B cell (primary cell): ENCODE data around the gene TLE3. TPM values are rescaled to one million over a fixed set of nuclear protein-coding genes. Genes with fewer than 3 reads are reported as not detected.

Experiments used
- ATAC-seq: fragments of 200-7000 bp; cut with Tn5 transposase; one replicate; pipeline ENCODE4 v1.10.0; 2021; ENCODE audit warnings: low read depth, mild to moderate bottlenecking, moderate number of reproducible peaks, moderate library complexity
- CTCF ChIA-PET: fragments of 350-600 bp; sonication (Branson Sonifier 250); formaldehyde crosslinking; loops from one replicate; lab custom pipeline; 2021; ENCODE audit warnings: antibody characterized with exemption, inconsistent platforms; lab: Charles Lee
- POLR2A ChIA-PET: fragments of 350-600 bp; sonication (Branson Sonifier 250); formaldehyde crosslinking; loops from one replicate; lab custom pipeline; 2021; ENCODE audit warnings: antibody characterized with exemption; lab: Charles Lee
- DNase-seq: peaks from one replicate; pipeline ENCODE4 v3.0.0; 2013
- H2AFZ ChIP-seq: 2 replicates; pipeline ENCODE4 v1.6.1; 2012; ENCODE audit warnings: mild to moderate bottlenecking, low read depth, low read length; ENCODE audit not compliant: insufficient read depth, poor library complexity, severe bottlenecking
- H3K27ac ChIP-seq, 2 donors: 1 replicate in 1 of 2; 2 replicates in 1 of 2; pipeline ENCODE4 v1.5.1; 2012 to 2013; ENCODE audit warnings: low read length in 2 of 2, mild to moderate bottlenecking in 2 of 2, moderate library complexity in 1 of 2
- H3K27me3 ChIP-seq, 4 experiments: fragments of 200-600 bp in 1 of 4; sonication (generic) in 1 of 4; replicated peaks in 1 of 4; 1 replicate in 2 of 4; 2 replicates in 2 of 4; pipeline versions ENCODE4 v1.6.1 to v1.7.0; 2013 to 2016; ENCODE audit warnings: low read length in 3 of 4, mild to moderate bottlenecking in 2 of 4, mixed read lengths in 1 of 4, moderate library complexity in 1 of 4; ENCODE audit not compliant: insufficient read depth in 4 of 4, control insufficient read depth in 3 of 4; ENCODE audit errors: control extremely low read depth in 1 of 4
- H3K36me3 ChIP-seq, 2 experiments: replicated peaks in 1 of 2; 1 replicate in 1 of 2; 2 replicates in 1 of 2; pipeline versions ENCODE4 v1.6.1 to v1.7.1; 2013; ENCODE audit warnings: low read length in 1 of 2; ENCODE audit not compliant: insufficient read depth in 2 of 2, control insufficient read depth in 1 of 2; ENCODE audit errors: control extremely low read depth in 1 of 2, extremely low read depth in 1 of 2
- H3K4me1 ChIP-seq, 2 donors: fragments of 200-600 bp in 1 of 2; sonication (generic) in 1 of 2; 1 replicate in 1 of 2; 2 replicates in 1 of 2; pipeline versions ENCODE4 v1.5.1 to v1.6.1; 2013 to 2017; ENCODE audit warnings: low read length in 2 of 2; ENCODE audit not compliant: control insufficient read depth in 2 of 2, insufficient read depth in 2 of 2
- H3K4me2 ChIP-seq: replicated peaks from 2 replicates; pipeline ENCODE3; 2012; ENCODE audit warnings: mild to moderate bottlenecking, low read depth, low read length; ENCODE audit not compliant: poor library complexity, severe bottlenecking
- H3K4me3 ChIP-seq, 5 experiments: fragments of 200-600 bp in 1 of 5; sonication (generic) in 1 of 5; 1 replicate in 3 of 5; 2 replicates in 2 of 5; pipeline versions ENCODE4 v1.5.1 to v1.7.0; 2011 to 2016; ENCODE audit warnings: low read length in 4 of 5, mild to moderate bottlenecking in 4 of 5, low read depth in 2 of 5, control low read depth in 1 of 5, moderate library complexity in 1 of 5; ENCODE audit not compliant: insufficient read depth in 1 of 5; ENCODE audit errors: control extremely low read depth in 1 of 5, extremely low read depth in 1 of 5
- H3K79me2 ChIP-seq: fragments of 200-600 bp; sonication (generic); one replicate; pipeline ENCODE4 v1.6.0; 2016; ENCODE audit warnings: low read length; ENCODE audit not compliant: control insufficient read depth, insufficient read depth
- H3K9ac ChIP-seq: fragments of 200-600 bp; sonication (generic); 2 replicates; pipeline ENCODE4 v1.6.1; 2017; ENCODE audit warnings: mild to moderate bottlenecking, low read length, moderate library complexity
- H3K9me3 ChIP-seq, 3 donors: one replicate each; pipeline versions ENCODE4 v1.6.1 to v1.7.1; 2013; ENCODE audit warnings: low read length in 2 of 3; ENCODE audit not compliant: control insufficient read depth in 2 of 3, insufficient read depth in 1 of 3; ENCODE audit errors: control extremely low read depth in 1 of 3
- H4K20me1 ChIP-seq: 2 replicates; pipeline ENCODE4 v1.6.0; 2012; ENCODE audit warnings: mild to moderate bottlenecking, low read length; ENCODE audit not compliant: insufficient read depth, control insufficient read depth, poor library complexity, severe bottlenecking
- H3K27ac Mint-ChIP-seq: one replicate; pipeline ENCODE4 v1.8.0; 2021; ENCODE audit warnings: mixed read lengths
- H3K27me3 Mint-ChIP-seq: one replicate; pipeline ENCODE4 v1.8.0; 2021; ENCODE audit warnings: mixed read lengths
- H3K4me1 Mint-ChIP-seq: one replicate; pipeline ENCODE4 v1.8.0; 2021; ENCODE audit warnings: mixed read lengths
- H3K4me3 Mint-ChIP-seq: one replicate; pipeline ENCODE4 v1.8.0; 2021; ENCODE audit warnings: mixed read lengths
- H3K9me3 Mint-ChIP-seq: one replicate; pipeline ENCODE4 v1.8.0; 2022; ENCODE audit warnings: mixed read lengths; ENCODE audit not compliant: insufficient read depth
- EZH2 ChIP-seq: IDR thresholded peaks from 2 replicates; pipeline ENCODE4 v1.6.1; 2012; ENCODE audit warnings: borderline replicate concordance, low read depth, mild to moderate bottlenecking, moderate library complexity, low read length; ENCODE audit not compliant: insufficient read depth, poor library complexity, severe bottlenecking
- WGBS: methylation state at CpG from one replicate; pipeline ENCODE4 v1.1.5; 2013; ENCODE audit warnings: missing lambda C conversion rate; ENCODE audit not compliant: insufficient coverage; 5-methylcytosine and 5-hydroxymethylcytosine counted together
- intact Hi-C: fragments of 100-400 bp; cut with micrococcal nuclease; formaldehyde crosslinking; loops from one replicate; pipeline ENCODE4 v1.10.0; 2022
- polyA plus RNA-seq: library from polyadenylated mRNA; depleted of rRNA; stranded (reverse); fragments of >200 nt; gene quantifications from 2 replicates; pipeline ENCODE4 v1.2.3, GENCODE V29; 2012
- total RNA-seq, 2 donors: library from RNA; stranded (reverse); fragments of 120-200 nt in 1 of 2; gene quantifications; 1 replicate in 1 of 2; 2 replicates in 1 of 2; pipeline versions ENCODE4 v1.2.3 to v1.2.4, GENCODE V29; 2013 to 2022
- TF ChIP-seq, protein P1 (sequence below): fragments of 200-600 bp; IDR thresholded peaks from one replicate; pipeline ENCODE4 v1.8.0; 2022; ENCODE audit warnings: antibody characterized with exemption, mild to moderate bottlenecking

The TLE3 gene
- total and polyA plus RNA-seq, 2 donors (not counting 1 experiment from before 2014, with no cell fraction given): 187 to 278 TPM

DNA sequence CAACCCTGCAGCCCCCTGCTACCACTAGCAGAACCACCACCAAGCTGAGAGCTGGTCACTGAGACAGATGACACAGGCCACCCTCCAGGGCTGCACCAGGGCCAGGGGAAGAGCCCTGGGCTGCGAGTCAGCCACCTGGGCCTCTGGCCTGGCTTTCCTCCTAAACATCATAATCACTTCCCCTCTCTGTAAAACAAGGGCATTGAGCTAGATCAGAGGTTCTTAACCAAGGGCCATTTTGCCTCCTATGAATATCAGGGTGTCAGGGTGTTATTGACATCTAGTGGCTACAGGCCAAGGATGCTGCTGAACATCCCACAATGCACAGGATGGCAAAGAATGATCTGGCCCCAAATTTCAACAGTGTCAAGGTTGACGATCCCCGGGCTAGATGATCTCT lies 25.2 kb downstream of the TLE3 start:
- H2AFZ ChIP-seq: no peak overlapping the region
- Mint-ChIP-seq H3K9me3 (no peaks in the 10 kb centered on the region), H3K4me3 (peak overlapping the region; percentile 29), H3K27ac (peak overlapping the region; percentile 80), H3K4me1 (peaks cover 54% of the 10 kb centered on the region), H3K27me3 (no peaks in the 10 kb centered on the region)
- peaks cover 100% of the 10 kb centered on the region for H4K20me1 ChIP-seq
- H3K27ac ChIP-seq: peak overlapping the region; percentile 12 to 17
- POLR2A ChIA-PET: no interaction called here
- CTCF ChIA-PET: interaction anchor here (0.8 to 3.0 kb wide), 14 partner anchors 9 to 496 kb away, joined by 3 to 13 read pairs (median 4); no protein-coding TSS in a partner anchor
- no peaks in the 10 kb centered on the region for H3K27me3 ChIP-seq
- H3K36me3 ChIP-seq: peaks cover 5 to 96% of the 10 kb centered on the region in 2 experiments
- WGBS: 100% methylated on average over 2 of the region's 3 CpGs
- peaks cover 85% of the 10 kb centered on the region for H3K79me2 ChIP-seq
- DNase-seq (peak; percentile 66), ATAC-seq (peak; percentile 80)
- peaks cover 0 to 3% (median 0%) of the 10 kb centered on the region in 3 donors for H3K9me3 ChIP-seq
- TF ChIP-seq, protein P1, sequence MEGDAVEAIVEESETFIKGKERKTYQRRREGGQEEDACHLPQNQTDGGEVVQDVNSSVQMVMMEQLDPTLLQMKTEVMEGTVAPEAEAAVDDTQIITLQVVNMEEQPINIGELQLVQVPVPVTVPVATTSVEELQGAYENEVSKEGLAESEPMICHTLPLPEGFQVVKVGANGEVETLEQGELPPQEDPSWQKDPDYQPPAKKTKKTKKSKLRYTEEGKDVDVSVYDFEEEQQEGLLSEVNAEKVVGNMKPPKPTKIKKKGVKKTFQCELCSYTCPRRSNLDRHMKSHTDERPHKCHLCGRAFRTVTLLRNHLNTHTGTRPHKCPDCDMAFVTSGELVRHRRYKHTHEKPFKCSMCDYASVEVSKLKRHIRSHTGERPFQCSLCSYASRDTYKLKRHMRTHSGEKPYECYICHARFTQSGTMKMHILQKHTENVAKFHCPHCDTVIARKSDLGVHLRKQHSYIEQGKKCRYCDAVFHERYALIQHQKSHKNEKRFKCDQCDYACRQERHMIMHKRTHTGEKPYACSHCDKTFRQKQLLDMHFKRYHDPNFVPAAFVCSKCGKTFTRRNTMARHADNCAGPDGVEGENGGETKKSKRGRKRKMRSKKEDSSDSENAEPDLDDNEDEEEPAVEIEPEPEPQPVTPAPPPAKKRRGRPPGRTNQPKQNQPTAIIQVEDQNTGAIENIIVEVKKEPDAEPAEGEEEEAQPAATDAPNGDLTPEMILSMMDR: peak; percentile 31
- no peak for TF ChIP-seq EZH2
- H3K9ac ChIP-seq: no peak overlapping the region
- no peak overlapping the region for H3K4me3 ChIP-seq
- peaks cover 15 to 30% of the 10 kb centered on the region in 2 donors for H3K4me1 ChIP-seq
- H3K4me2 ChIP-seq: peak overlapping the region; percentile 36
- intact Hi-C loops: loop anchor here (1.0 to 5.0 kb wide), 3 partner anchors 35 to 496 kb away; no protein-coding TSS in a partner anchor

DNA sequence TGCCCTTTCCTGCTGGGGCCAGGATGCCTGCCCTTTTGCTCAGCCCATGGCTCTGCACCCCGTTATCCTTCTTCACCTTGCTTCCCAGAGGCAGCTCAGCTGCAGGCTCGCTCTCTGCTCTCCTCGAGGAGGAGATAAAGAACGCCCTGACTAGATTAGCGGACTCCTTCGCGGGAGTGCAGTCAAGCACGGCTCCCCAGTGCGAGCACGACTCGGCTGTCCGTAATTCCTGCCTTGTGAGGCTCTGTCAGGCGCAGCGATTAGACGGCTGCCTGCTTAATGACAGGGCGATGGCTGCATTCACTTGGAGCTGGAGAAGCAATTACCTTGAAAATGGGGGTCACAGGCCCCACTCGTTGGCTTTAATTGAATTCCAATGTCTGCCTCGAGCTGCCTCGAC lies 25.9 kb downstream of the TLE3 start:
- intact Hi-C loops: loop anchor here (1.0 to 5.0 kb wide), 3 partner anchors 34 to 495 kb away; no protein-coding TSS in a partner anchor
- H3K27me3 ChIP-seq: no peaks in the 10 kb centered on the region
- H3K79me2 ChIP-seq: peaks cover 84% of the 10 kb centered on the region
- H3K4me2 ChIP-seq: peak overlapping the region; percentile 36
- H2AFZ ChIP-seq: no peak overlapping the region
- H4K20me1 ChIP-seq: peaks cover 100% of the 10 kb centered on the region
- WGBS: 70% methylated on average over 17 of the region's 19 CpGs
- ATAC-seq (no peak), DNase-seq (peak; percentile 39)
- peaks cover 0 to 3% (median 0%) of the 10 kb centered on the region in 3 donors for H3K9me3 ChIP-seq
- Mint-ChIP-seq H3K27me3 (no peaks in the 10 kb centered on the region), H3K27ac (peak overlapping the region; percentile 71), H3K4me3 (peak overlapping the region; percentile 16), H3K9me3 (no peaks in the 10 kb centered on the region), H3K4me1 (peaks cover 55% of the 10 kb centered on the region)
- ChIA-PET POLR2A (no interaction called here), CTCF (interaction anchor here (0.8 to 3.0 kb wide), 14 partner anchors 8 to 496 kb away, joined by 3 to 13 read pairs (median 4); no protein-coding TSS in a partner anchor)
- H3K4me1 ChIP-seq: peaks cover 15 to 30% of the 10 kb centered on the region in 2 donors
- TF ChIP-seq EZH2: no peak
- TF ChIP-seq, protein P1: no peak
- no peak overlapping the region for H3K9ac ChIP-seq
- H3K4me3 ChIP-seq: no peak overlapping the region
- peaks cover 10 to 96% of the 10 kb centered on the region in 2 experiments for H3K36me3 ChIP-seq
- peak overlapping the region in 1 of 2 donors; percentile 31 for H3K27ac ChIP-seq
